ENCODE data around the gene VGLL4.

Gene VGLL4

DNA sequence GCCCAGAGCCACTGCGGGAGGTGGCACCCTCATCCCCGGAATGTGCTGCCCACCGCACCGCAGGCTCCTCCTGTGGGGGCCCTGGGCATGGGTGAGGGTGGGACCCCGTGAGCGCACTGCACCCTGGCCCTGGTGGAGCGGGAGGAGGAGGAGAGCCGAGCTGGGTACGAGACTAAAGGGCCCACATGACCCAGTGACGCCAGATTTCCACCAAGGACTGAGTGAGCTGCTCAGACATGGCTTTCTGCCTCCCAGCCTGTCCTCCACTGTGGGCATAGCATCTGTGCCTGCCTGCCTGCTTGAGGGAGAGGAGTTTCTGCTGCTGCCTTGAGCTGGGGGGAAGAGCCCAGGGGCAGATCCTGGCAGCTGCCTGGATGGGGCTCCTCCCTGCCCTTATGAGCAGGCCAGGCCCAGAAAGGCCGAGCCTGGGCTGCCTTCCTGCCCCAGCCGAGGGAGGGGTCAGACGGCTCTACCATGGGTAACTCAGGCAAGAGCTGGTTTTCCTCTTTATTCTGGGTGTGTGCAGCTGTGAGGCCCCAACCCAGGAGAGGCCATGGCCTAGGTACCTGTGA lies 88.4 kb downstream of the VGLL4 start:
- Histone ChIP-seq H3K36me3 (ENCODE audit: insufficient read depth, low read length) (peaks cover 30% of the 10 kb centered on the region), H3K9ac (ENCODE audit: low read depth, low read length) (no peak overlapping the region), H3K9me3 (ENCODE audit: insufficient read depth, low read depth, low read length) (no peaks in the 10 kb centered on the region), H3K4me3 (ENCODE audit: low read length) (no peak overlapping the region), H3K27ac (ENCODE audit: low read depth, low read length) (no peak overlapping the region), H3K4me1 (ENCODE audit: insufficient read depth, low read length) (peaks cover 9% of the 10 kb centered on the region; the same call in 1 of the 2 replicates), H3K27me3 (ENCODE audit: insufficient read depth, low read length) (no peaks in the 10 kb centered on the region)
- 96% methylated on average over 13 of the region's 13 CpGs for WGBS

DNA sequence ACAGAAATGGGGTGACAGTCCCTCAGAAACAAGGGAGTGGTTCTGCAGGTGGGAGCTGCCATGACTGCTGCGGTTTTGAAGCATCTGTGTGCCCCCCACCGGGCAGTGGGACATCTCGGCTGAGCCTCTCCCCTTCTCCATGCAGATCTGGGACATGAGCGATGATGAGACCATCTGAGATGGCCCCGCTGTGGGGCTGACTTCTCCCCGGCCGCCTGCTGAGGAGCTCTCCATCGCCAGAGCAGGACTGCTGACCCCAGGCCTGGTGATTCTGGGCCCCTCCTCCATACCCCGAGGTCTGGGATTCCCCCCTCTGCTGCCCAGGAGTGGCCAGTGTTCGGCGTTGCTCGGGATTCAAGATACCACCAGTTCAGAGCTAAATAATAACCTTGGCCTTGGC lies 89.0 kb downstream of the VGLL4 start:
- WGBS, result 91% methylated on average over 12 of the region's 12 CpGs
- H3K4me3 ChIP-seq (ENCODE audit: low read length), result no peak overlapping the region
- no peaks in the 10 kb centered on the region for H3K9me3 ChIP-seq (ENCODE audit: insufficient read depth, low read depth, low read length)
- peaks cover 28% of the 10 kb centered on the region for H3K36me3 ChIP-seq (ENCODE audit: insufficient read depth, low read length)
- H3K27ac ChIP-seq (ENCODE audit: low read depth, low read length), result no peak overlapping the region
- H3K27me3 ChIP-seq (ENCODE audit: insufficient read depth, low read length), result no peaks in the 10 kb centered on the region
- H3K9ac ChIP-seq (ENCODE audit: low read depth, low read length), result no peak overlapping the region
- peaks cover 9% of the 10 kb centered on the region; the same call in 1 of the 2 replicates for H3K4me1 ChIP-seq (ENCODE audit: insufficient read depth, low read length)

GRCh38 chr3:11554236-11554610 lies 89.5 kb downstream of the VGLL4 start:
- H3K36me3 ChIP-seq (ENCODE audit: insufficient read depth, low read length), result peaks cover 25% of the 10 kb centered on the region
- no peak overlapping the region for H3K9ac ChIP-seq (ENCODE audit: low read depth, low read length)
- no peaks in the 10 kb centered on the region for H3K9me3 ChIP-seq (ENCODE audit: insufficient read depth, low read depth, low read length)
- H3K27me3 ChIP-seq (ENCODE audit: insufficient read depth, low read length), result no peaks in the 10 kb centered on the region
- WGBS, result 96% methylated on average over 3 of the region's 3 CpGs
- H3K4me1 ChIP-seq (ENCODE audit: insufficient read depth, low read length), result peaks cover 9% of the 10 kb centered on the region; the same call in 1 of the 2 replicates
- no peak overlapping the region for H3K4me3 ChIP-seq (ENCODE audit: low read length)
- H3K27ac ChIP-seq (ENCODE audit: low read depth, low read length), result no peak overlapping the region

GRCh38 chr3:11553436-11554235 lies 90.1 kb downstream of the VGLL4 start:
- H3K9ac ChIP-seq (ENCODE audit: low read depth, low read length), result no peak overlapping the region
- H3K27me3 ChIP-seq (ENCODE audit: insufficient read depth, low read length), result no peaks in the 10 kb centered on the region
- peaks cover 9% of the 10 kb centered on the region; the same call in 1 of the 2 replicates for H3K4me1 ChIP-seq (ENCODE audit: insufficient read depth, low read length)
- H3K4me3 ChIP-seq (ENCODE audit: low read length), result no peak overlapping the region
- WGBS, result 87% methylated on average over 17 of the region's 17 CpGs
- no peak overlapping the region for H3K27ac ChIP-seq (ENCODE audit: low read depth, low read length)
- H3K36me3 ChIP-seq (ENCODE audit: insufficient read depth, low read length), result peaks cover 20% of the 10 kb centered on the region
- no peaks in the 10 kb centered on the region for H3K9me3 ChIP-seq (ENCODE audit: insufficient read depth, low read depth, low read length)

- 94% methylated on average over 16 of the region's 16 CpGs for WGBS
- H3K36me3 ChIP-seq (ENCODE audit: insufficient read depth, low read length), result peaks cover 10% of the 10 kb centered on the region
- no peak overlapping the region for H3K9ac ChIP-seq (ENCODE audit: low read depth, low read length)
- H3K9me3 ChIP-seq (ENCODE audit: insufficient read depth, low read depth, low read length), result no peaks in the 10 kb centered on the region
- no peak overlapping the region for H3K4me3 ChIP-seq (ENCODE audit: low read length)
- H3K27me3 ChIP-seq (ENCODE audit: insufficient read depth, low read length), result no peaks in the 10 kb centered on the region
- H3K4me1 ChIP-seq (ENCODE audit: insufficient read depth, low read length), result peaks cover 6% of the 10 kb centered on the region; the same call in 1 of the 2 replicates
- no peak overlapping the region for H3K27ac ChIP-seq (ENCODE audit: low read depth, low read length)
Measured at GRCh38 chr3:11552289-11553264, 91.1 kb downstream of the VGLL4 start.

GRCh38 chr3:11551036-11551435 lies 92.7 kb downstream of the VGLL4 start:
- Histone ChIP-seq H3K4me1 (ENCODE audit: insufficient read depth, low read length) (no peaks in the 10 kb centered on the region), H3K4me3 (ENCODE audit: low read length) (no peak overlapping the region), H3K36me3 (ENCODE audit: insufficient read depth, low read length) (peaks cover 5% of the 10 kb centered on the region; the same call in 1 of the 2 replicates), H3K9me3 (ENCODE audit: insufficient read depth, low read depth, low read length) (no peaks in the 10 kb centered on the region), H3K27ac (ENCODE audit: low read depth, low read length) (no peak overlapping the region), H3K9ac (ENCODE audit: low read depth, low read length) (no peak overlapping the region), H3K27me3 (ENCODE audit: insufficient read depth, low read length) (no peaks in the 10 kb centered on the region)
- 95% methylated on average over 17 of the region's 17 CpGs for WGBS

DNA sequence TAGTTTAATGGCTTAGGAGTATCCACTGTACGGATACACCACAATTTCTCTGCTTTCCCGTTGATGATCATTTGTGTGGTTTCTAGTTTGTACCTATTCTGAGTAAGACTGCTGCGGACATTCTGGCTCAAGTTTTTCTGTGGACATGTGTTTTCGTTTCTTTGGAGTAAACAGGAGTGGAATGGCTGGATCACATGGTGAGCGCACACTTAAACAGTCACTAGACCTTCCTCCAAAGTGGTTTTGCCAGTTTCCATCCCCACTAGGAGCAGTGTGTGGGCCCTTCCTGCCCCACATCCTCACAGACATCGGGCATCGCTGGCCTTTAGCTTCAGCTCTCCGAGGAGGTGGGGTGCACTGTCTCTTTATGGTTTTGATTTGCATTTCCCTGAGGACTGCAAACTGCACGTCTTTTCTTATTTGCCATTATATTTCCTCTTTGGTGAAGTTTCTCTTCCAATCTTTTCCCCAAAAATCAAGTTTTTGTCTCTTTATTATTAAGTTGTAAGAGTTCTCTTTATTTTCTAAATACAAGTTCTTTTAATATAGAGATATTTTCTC lies 94.1 kb downstream of the VGLL4 start:
- Histone ChIP-seq H3K9ac (ENCODE audit: low read depth, low read length) (no peak overlapping the region), H3K36me3 (ENCODE audit: insufficient read depth, low read length) (no peaks in the 10 kb centered on the region; the same call in 1 of the 2 replicates), H3K9me3 (ENCODE audit: insufficient read depth, low read depth, low read length) (no peaks in the 10 kb centered on the region), H3K4me3 (ENCODE audit: low read length) (no peak overlapping the region), H3K27me3 (ENCODE audit: insufficient read depth, low read length) (no peaks in the 10 kb centered on the region), H3K27ac (ENCODE audit: low read depth, low read length) (no peak overlapping the region), H3K4me1 (ENCODE audit: insufficient read depth, low read length) (no peaks in the 10 kb centered on the region)
- WGBS, result 93% methylated on average over 9 of the region's 9 CpGs

GRCh38 chr3:11548721-11549131 lies 95.0 kb downstream of the VGLL4 start:
- Histone ChIP-seq H3K4me3 (ENCODE audit: low read length) (no peak overlapping the region), H3K27ac (ENCODE audit: low read depth, low read length) (no peak overlapping the region), H3K9me3 (ENCODE audit: insufficient read depth, low read depth, low read length) (no peaks in the 10 kb centered on the region), H3K36me3 (ENCODE audit: insufficient read depth, low read length) (no peaks in the 10 kb centered on the region; the same call in 1 of the 2 replicates), H3K4me1 (ENCODE audit: insufficient read depth, low read length) (no peaks in the 10 kb centered on the region), H3K27me3 (ENCODE audit: insufficient read depth, low read length) (no peaks in the 10 kb centered on the region), H3K9ac (ENCODE audit: low read depth, low read length) (no peak overlapping the region)
- 84% methylated on average over 7 of the region's 7 CpGs for WGBS

DNA sequence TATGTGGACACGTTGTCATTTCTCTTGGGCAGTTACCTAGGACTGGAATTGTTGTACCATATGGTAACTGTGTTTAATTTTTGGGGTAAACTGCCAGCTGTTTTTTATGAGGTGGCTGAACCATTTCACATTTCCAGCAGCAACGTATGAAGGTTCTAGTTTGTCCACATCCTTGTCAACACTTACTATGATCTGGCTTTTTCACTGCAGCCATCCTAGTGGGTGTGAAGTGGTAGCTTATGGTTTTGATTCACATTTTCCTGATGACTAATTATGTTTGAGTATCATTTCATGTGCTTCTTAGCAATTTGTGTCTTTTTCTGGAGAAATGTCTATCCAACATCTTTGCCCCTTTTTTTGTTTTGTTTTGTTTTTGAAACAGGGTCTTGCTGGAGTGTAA lies 96.2 kb downstream of the VGLL4 start:
- no peaks in the 10 kb centered on the region for H3K27me3 ChIP-seq (ENCODE audit: insufficient read depth, low read length)
- H3K27ac ChIP-seq (ENCODE audit: low read depth, low read length), result no peak overlapping the region
- H3K4me3 ChIP-seq (ENCODE audit: low read length), result no peak overlapping the region
- no peaks in the 10 kb centered on the region for H3K9me3 ChIP-seq (ENCODE audit: insufficient read depth, low read depth, low read length)
- 96% methylated on average over 2 of the region's 2 CpGs for WGBS
- H3K36me3 ChIP-seq (ENCODE audit: insufficient read depth, low read length), result no peaks in the 10 kb centered on the region
- no peaks in the 10 kb centered on the region for H3K4me1 ChIP-seq (ENCODE audit: insufficient read depth, low read length)
- H3K9ac ChIP-seq (ENCODE audit: low read depth, low read length), result no peak overlapping the region

DNA sequence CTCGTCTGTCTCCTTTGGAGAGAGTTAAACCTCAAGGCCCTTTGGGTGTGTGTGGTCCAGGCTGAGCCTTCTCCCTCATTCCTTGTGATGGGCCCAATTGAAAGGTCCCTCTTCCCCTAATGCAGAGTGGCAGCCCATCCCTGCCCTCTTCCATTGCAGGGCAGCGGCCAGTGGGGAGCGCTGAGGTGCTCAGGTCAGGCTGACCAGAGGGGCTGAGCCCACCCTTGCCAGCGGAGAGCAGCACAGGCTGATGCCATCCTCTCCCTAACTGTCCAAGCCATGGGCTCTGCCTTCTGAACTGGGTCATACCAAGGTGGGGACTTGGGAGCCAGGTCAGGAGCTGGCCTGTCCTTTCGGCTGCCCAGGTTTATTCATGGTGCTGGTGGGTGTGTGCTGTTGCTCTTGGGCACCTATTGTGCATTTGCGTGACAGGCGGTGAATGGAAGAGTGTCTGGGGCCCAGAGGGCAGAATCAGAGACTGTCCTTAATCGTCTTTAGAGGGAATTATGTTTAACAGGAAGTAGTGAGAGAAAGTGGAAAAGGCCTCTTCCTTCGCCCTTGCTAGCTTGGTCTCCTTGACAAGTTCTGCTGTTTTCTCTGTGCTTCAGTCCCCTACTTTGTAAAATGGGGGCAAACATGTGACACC lies 96.9 kb downstream of the VGLL4 start:
- Histone ChIP-seq H3K36me3 (ENCODE audit: insufficient read depth, low read length) (no peaks in the 10 kb centered on the region), H3K4me3 (ENCODE audit: low read length) (no peak overlapping the region), H3K9ac (ENCODE audit: low read depth, low read length) (no peak overlapping the region), H3K27me3 (ENCODE audit: insufficient read depth, low read length) (no peaks in the 10 kb centered on the region), H3K9me3 (ENCODE audit: insufficient read depth, low read depth, low read length) (no peaks in the 10 kb centered on the region), H3K27ac (ENCODE audit: low read depth, low read length) (no peak overlapping the region), H3K4me1 (ENCODE audit: insufficient read depth, low read length) (no peaks in the 10 kb centered on the region)
- 94% methylated on average over 9 of the region's 9 CpGs for WGBS

Data from HUES64 (cell line).